ENCODE measurements around the gene RADX.

RADX gene

GRCh38 chrX:106692425-106693065 is 80.8 kb downstream of the RADX start:
- FAIRE-seq = peak; percentile 41

- FAIRE-seq = no peak
These were observed 84.7 kb downstream of the RADX start for GRCh38 chrX:106696502-106696901.

- no peak for FAIRE-seq
These were observed 86.9 kb downstream of the RADX start for GRCh38 chrX:106698693-106699092.

GRCh38 chrX:106702636-106703035 is 90.9 kb downstream of the RADX start:
- FAIRE-seq = peak; percentile 5

- FAIRE-seq = no peak
These were observed 94.7 kb downstream of the RADX start for GRCh38 chrX:106706466-106706865.

- peak; percentile 97 for FAIRE-seq
These were observed 96.1 kb downstream of the RADX start for GRCh38 chrX:106707771-106708454.

- no peak for FAIRE-seq
These were observed 99.0 kb downstream of the RADX start for GRCh38 chrX:106710771-106711170.

GRCh38 chrX:106711375-106711774 is 99.6 kb downstream of the RADX start:
- FAIRE-seq = no peak

GRCh38 chrX:106716004-106716403 is 104.2 kb downstream of the RADX start:
- no peak for FAIRE-seq

GRCh38 chrX:106716463-106716862 is 104.7 kb downstream of the RADX start:
- FAIRE-seq = no peak

GRCh38 chrX:106718709-106719108 is 106.9 kb downstream of the RADX start:
- FAIRE-seq = peak; percentile 81

- no peak for FAIRE-seq
These were observed 114.2 kb downstream of the RADX start for GRCh38 chrX:106725931-106726330.

GRCh38 chrX:106726485-106727437 is 115.0 kb downstream of the RADX start, which contains the start of gene RNF128:
Gene RNF128, plus strand, starts transcription at chrX:106726701. Its CDS starts 213 bp downstream, at chrX:106726914.
- FAIRE-seq = no peak

GRCh38 chrX:106728337-106728736 is 116.6 kb downstream of the RADX start:
- peak; percentile 84 for FAIRE-seq
